Measurements from ENCODE around the gene SLC2A5. TPM values are rescaled to one million over a fixed set of nuclear protein-coding genes. Genes with fewer than 3 reads are reported as not detected.
A peak's percentile ranks its signal among the peaks of the same experiment; 100 is the strongest.

SLC2A5 gene, protein sequence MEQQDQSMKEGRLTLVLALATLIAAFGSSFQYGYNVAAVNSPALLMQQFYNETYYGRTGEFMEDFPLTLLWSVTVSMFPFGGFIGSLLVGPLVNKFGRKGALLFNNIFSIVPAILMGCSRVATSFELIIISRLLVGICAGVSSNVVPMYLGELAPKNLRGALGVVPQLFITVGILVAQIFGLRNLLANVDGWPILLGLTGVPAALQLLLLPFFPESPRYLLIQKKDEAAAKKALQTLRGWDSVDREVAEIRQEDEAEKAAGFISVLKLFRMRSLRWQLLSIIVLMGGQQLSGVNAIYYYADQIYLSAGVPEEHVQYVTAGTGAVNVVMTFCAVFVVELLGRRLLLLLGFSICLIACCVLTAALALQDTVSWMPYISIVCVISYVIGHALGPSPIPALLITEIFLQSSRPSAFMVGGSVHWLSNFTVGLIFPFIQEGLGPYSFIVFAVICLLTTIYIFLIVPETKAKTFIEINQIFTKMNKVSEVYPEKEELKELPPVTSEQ
- polyA plus RNA-seq (ENCODE audit: insufficient read length in 3 of 3) = 1 to 10 TPM in 1 of 3 donors, under 1 TPM in 2; 0.68 to 1.0 (median 0.87) TPM
- long read RNA-seq, donor 1 = 0 reads
- long read RNA-seq, donor 2 = 0 reads
- long read RNA-seq, donor 3, full-length matches to known transcripts = 1 of 1 reads
- long read RNA-seq, donor 3, partial matches to known transcripts = 0 of 1 reads
- long read RNA-seq, donor 3, other reads (novel, unspliced or antisense) = 0 of 1 reads
- long read RNA-seq, donor 4 = 0 reads
- long read RNA-seq, donor 5 = 0 reads
- long read RNA-seq, donor 6 = 0 reads
- long read RNA-seq, donor 7 = 0 reads
- long read RNA-seq, donor 8 = 0 reads
- long read RNA-seq, donor 9 = 0 reads
- long read RNA-seq, donor 10 = 0 reads
- long read RNA-seq, donor 11 = 0 reads
- long read RNA-seq, donor 12 = 0 reads
- long read RNA-seq, donor 13 = 0 reads
- long read RNA-seq, donor 14 = 0 reads
- long read RNA-seq, donor 15 = 0 reads
- long read RNA-seq, donor 16 = 0 reads

DNA sequence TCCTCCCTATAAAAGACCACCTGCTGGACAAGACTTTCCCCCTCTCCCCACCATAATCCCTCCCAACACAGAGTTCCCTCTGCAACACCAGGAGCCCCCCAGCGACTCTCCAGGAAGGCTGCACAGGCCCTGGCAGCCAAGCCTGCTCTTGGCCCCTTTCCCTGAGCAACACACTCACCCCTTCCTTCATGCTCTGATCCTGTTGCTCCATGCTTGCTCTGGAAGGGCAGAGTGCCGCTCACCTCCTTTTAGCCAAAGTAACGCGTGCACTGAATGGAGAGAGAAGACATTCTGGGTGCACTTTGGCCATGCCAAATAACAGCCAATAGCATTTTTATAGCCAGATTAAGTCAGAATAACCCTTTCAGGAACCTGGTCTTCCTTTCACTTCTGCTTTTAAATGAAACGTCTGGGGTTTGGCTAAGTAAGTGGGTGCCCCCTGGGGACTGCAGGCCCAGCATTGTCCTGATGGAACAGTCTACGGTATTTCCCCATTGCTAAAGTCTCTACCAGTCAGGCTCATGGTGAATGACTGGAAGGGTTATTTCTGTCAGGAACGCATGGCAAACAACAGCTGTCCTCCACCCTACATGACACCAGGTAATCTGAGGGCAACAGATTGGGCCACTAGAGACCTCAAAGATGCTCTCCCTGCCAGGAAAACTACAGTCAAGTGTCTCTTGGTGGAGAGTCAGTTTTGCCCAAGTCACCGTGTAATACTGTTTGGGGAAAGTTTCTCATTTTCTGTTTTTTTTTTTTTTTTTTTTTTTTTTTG, at the start of gene SLC2A5:
SLC2A5 (minus strand) TSS at position 310 of the 775 bp plus-strand sequence; CDS start at position 211, 99 bp downstream.
- no peak for DNase-seq (ENCODE audit: extremely low read depth in 1 of 11, low read depth in 9 of 11, low spot score in 4 of 11)

DNA sequence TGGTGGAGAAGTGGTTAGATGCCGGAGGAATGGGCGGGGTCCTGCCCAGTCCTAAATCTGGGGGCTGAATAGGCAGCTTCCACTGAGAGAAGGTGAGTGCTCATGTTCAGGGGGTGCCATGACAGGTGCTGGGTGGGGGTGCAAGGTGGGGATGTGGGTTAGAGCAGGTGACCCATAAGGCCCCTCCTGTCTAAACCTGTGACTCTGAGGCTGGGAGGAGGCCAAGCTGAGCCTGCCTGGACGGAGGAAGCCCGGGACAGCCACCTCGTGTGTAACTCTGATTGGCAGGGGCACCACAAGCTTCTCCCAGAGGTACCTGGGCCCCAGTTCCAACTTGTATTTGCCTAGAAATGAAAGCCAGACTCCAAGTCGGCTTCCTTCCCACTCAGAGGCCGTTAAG, 48.8 kb upstream of the SLC2A5 start:
- DNase-seq (ENCODE audit: extremely low read depth in 1 of 11, low read depth in 9 of 11, low spot score in 4 of 11) = no peak

GRCh38 chr1:9115351-9116205, 46.1 kb upstream of the SLC2A5 start:
- DNase-seq (ENCODE audit: extremely low read depth in 1 of 11, low read depth in 9 of 11, low spot score in 4 of 11) = no peak

DNA sequence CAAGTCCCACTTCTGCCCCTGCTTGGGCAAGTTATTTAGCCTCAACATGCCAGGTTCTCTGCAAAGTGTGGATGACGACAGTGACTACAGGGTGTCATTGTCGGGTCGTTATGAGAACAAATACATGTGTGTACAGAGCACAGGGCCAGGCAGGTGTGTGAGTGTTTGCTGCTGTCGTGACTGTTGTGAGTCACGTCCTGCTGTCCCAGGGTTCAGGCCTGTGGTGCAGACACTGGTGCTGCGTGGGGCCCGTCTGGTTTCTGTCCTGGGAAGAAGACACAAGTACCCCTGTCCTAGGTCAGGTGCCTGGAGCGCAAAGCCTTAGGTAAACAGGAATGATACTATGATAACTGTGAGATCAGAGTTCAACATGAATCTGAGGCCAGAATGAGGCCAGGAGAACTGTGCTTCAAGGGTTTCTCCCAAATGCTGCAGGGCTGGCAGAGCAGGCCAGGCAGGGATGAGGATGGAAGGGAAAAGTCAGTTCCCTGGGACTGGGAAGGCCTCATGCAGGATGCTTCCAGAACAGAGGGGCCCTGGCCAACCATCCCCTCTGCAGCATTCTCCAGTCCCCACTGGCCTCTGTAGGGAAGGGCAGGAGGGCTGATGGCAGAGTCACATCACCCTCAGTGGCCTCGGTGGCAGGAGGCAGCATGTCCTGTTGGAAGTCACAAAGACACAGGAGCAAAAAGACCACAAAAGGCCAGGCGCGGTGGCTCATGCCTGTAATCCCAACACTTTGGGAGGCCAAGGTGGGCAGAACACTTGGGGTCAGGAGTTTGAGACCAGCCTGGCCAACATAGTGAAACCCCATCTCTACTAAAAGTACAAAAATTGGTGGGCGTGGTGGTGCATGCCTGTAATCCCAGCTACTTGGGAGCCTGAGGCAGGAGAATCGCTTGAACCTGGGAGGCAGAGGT, 43.8 kb upstream of the SLC2A5 start:
- DNase-seq (ENCODE audit: extremely low read depth in 1 of 11, low read depth in 9 of 11, low spot score in 4 of 11) = no peak

- DNase-seq (ENCODE audit: extremely low read depth in 1 of 11, low read depth in 9 of 11, low spot score in 4 of 11) = no peak
Observed at GRCh38 chr1:9111957-9112356, 42.5 kb upstream of the SLC2A5 start.

GRCh38 chr1:9111357-9111691, 41.9 kb upstream of the SLC2A5 start:
- no peak for DNase-seq (ENCODE audit: extremely low read depth in 1 of 11, low read depth in 9 of 11, low spot score in 4 of 11)

DNA sequence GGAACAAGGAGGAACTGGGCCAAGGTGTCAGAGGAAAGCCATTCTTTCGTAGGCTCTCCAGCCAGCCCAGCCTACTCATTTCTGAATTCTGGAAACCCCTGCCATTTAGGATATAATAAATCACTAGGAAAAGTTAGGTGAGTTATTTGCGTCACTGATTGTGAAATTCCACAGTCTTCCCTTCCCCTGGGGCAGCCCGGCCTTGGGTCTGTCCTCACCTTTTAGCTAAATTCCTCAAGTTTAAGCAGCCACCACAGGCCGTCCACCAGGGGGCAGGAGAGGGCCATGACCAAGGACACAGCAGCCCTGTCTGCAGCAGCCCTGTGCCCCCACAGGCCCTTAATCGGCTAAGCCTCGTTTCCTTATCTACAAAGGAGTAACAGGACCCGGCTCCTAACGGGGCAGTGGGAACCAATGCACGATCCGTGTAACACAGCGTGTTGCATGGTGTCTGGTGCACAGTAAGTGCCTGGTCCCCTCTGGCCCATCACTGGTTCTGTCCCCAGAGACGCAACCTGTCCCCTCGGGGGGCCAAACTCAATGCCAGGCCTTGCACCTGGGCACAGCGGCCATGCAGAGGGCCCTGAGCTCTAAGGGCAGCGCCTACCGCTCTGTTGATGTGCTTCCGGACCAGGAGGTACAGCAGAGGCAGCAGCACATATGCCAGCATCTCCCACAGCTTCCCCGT, 41.4 kb upstream of the SLC2A5 start:
- DNase-seq (ENCODE audit: extremely low read depth in 1 of 11, low read depth in 9 of 11, low spot score in 4 of 11) = peak in 10 of 11 donors; percentile 71 to 88 (median 80)

DNA sequence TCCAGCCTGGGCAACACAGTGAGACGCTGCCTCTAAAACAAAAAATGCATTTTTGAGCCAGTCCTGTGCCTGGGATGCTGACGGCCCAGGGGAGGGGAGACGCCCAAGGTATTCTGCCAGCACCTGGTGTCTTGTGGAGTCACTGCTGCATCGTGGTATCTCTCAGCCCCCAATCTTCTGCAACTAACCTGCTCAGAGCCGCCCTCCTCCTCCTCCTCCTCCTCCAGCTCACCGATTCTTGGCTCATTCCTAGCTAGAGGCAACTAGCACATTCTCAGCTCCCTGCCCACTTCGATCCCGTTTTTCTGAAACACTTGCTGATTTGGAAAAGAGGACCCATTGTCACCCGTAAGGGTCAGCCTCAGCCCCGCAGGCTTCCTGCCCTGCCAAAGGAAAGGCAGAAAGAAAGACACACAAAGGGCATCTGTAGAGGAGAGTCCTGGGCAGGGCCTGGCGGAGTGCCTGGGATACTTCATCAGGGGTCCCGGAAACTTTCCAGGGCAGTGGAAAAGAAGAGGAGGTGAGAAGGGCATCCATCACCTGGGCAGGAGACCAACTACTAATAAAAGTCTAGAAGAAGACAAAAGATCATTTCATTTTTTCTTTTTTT, 38.7 kb upstream of the SLC2A5 start:
- DNase-seq (ENCODE audit: extremely low read depth in 1 of 11, low read depth in 9 of 11, low spot score in 4 of 11) = no peak

GRCh38 chr1:9107136-9107535, 37.7 kb upstream of the SLC2A5 start:
- DNase-seq (ENCODE audit: extremely low read depth in 1 of 11, low read depth in 9 of 11, low spot score in 4 of 11) = no peak

- DNase-seq (ENCODE audit: extremely low read depth in 1 of 11, low read depth in 9 of 11, low spot score in 4 of 11) = no peak
Observed at GRCh38 chr1:9106286-9106685, 36.9 kb upstream of the SLC2A5 start.

GRCh38 chr1:9105336-9105867, 36.0 kb upstream of the SLC2A5 start:
- no peak for DNase-seq (ENCODE audit: extremely low read depth in 1 of 11, low read depth in 9 of 11, low spot score in 4 of 11)

GRCh38 chr1:9101510-9102146, 32.2 kb upstream of the SLC2A5 start:
- DNase-seq (ENCODE audit: extremely low read depth in 1 of 11, low read depth in 9 of 11, low spot score in 4 of 11) = peak in 6 of 11 donors; percentile 36 to 55 (median 42)

DNA sequence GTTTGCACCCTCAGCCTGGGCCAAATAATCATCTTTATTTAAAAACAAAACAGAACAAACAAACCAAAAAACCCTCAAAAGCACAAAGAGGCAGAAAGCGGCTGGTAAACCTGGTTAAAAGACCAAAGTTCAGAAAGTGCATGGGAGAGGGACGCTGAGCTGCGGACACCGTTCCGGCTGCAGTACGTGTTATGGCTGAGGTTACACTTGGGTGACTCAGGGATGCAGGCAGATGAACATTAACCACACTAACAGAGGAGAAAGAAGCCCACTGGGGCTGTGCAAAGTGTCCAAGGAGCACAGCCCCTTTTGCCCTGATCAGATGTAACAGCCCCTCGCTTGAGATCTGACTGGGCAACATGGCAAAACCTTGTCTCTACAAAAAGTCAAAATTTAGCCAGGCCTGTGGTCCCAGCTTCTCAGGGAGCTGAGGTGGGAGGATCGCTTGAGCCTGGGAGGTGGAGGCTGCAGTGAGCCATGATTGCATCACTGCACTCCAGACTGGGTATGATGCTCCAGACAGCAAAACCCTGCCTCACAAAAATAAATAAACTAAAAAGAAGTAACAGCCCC, 31.1 kb upstream of the SLC2A5 start:
- DNase-seq (ENCODE audit: extremely low read depth in 1 of 11, low read depth in 9 of 11, low spot score in 4 of 11) = no peak

GRCh38 chr1:9099555-9099954, 30.1 kb upstream of the SLC2A5 start:
- DNase-seq (ENCODE audit: extremely low read depth in 1 of 11, low read depth in 9 of 11, low spot score in 4 of 11) = no peak

GRCh38 chr1:9097947-9098705, 28.7 kb upstream of the SLC2A5 start:
- no peak for DNase-seq (ENCODE audit: extremely low read depth in 1 of 11, low read depth in 9 of 11, low spot score in 4 of 11)
